ENCODE data around the gene EMILIN1. TPM values are rescaled to one million over a fixed set of nuclear protein-coding genes. Genes with fewer than 3 reads are reported as not detected.
A peak's percentile ranks its signal among the peaks of the same experiment; 100 is the strongest.

EMILIN1 gene
- total RNA-seq, 1 donor from 2014 or later = 1.6 TPM

DNA sequence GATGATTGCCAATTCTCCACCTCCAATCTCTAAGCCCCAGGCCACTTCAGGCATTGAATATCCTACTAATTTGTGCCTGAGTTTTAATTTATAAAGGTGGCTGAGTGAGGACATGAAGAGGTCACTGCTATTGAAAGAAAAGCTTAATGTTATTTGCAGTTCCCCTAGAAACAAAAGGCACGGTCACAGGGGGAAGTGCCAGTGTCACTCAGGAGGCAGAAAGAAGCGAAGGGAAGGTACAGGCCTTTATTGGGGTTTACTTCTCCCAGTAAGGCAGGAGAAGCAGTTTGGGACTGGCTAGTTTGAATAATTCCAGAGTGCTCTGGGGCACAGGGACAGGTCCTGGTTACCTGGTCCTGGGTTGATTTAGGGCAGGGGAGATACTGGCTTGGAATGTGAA is 43.5 kb downstream of the EMILIN1 start:
- Histone ChIP-seq H3K36me3 (ENCODE audit: control insufficient read depth, insufficient read depth, low read length) (no peaks in the 10 kb centered on the region), H3K27me3 (ENCODE audit: control insufficient read depth, insufficient read depth, low read length) (peaks cover 19% of the 10 kb centered on the region), H3K4me3 (ENCODE audit: low read depth, low read length) (no peak overlapping the region)
- TF ChIP-seq, protein P1, sequence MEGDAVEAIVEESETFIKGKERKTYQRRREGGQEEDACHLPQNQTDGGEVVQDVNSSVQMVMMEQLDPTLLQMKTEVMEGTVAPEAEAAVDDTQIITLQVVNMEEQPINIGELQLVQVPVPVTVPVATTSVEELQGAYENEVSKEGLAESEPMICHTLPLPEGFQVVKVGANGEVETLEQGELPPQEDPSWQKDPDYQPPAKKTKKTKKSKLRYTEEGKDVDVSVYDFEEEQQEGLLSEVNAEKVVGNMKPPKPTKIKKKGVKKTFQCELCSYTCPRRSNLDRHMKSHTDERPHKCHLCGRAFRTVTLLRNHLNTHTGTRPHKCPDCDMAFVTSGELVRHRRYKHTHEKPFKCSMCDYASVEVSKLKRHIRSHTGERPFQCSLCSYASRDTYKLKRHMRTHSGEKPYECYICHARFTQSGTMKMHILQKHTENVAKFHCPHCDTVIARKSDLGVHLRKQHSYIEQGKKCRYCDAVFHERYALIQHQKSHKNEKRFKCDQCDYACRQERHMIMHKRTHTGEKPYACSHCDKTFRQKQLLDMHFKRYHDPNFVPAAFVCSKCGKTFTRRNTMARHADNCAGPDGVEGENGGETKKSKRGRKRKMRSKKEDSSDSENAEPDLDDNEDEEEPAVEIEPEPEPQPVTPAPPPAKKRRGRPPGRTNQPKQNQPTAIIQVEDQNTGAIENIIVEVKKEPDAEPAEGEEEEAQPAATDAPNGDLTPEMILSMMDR (IDR thresholded peaks at IDR 0.05; ENCODE audit: insufficient read depth, low read length, severe bottlenecking) = no peak
- no peak for FAIRE-seq
- DNase-seq (ENCODE audit: low read depth) = no peak

DNA sequence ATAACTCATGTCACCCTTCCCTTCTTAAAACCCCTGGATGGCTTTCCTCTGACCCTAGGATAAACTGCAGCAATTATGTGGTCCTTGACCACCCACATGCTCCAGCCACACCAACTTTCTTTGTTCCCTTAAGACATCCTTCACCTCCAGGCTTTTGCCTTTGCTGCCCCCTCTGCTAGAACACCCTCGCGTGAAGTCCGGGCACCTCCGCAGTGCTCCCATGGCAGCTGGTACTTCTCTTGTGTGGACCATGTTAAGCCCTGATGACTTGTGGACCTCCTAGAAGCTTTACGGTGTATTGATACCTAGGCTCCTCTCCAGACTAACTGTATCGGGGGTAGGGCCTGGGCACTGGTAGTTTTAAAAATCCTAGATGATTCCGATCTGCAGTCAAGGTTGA is 44.4 kb downstream of the EMILIN1 start:
- Histone ChIP-seq H3K4me3 (ENCODE audit: low read depth, low read length) (no peak overlapping the region), H3K36me3 (ENCODE audit: control insufficient read depth, insufficient read depth, low read length) (no peaks in the 10 kb centered on the region), H3K27me3 (ENCODE audit: control insufficient read depth, insufficient read depth, low read length) (peaks cover 19% of the 10 kb centered on the region)
- TF ChIP-seq, protein P1 (IDR thresholded peaks at IDR 0.05; ENCODE audit: insufficient read depth, low read length, severe bottlenecking) = no peak
- DNase-seq (ENCODE audit: low read depth) = no peak
- FAIRE-seq = no peak

DNA sequence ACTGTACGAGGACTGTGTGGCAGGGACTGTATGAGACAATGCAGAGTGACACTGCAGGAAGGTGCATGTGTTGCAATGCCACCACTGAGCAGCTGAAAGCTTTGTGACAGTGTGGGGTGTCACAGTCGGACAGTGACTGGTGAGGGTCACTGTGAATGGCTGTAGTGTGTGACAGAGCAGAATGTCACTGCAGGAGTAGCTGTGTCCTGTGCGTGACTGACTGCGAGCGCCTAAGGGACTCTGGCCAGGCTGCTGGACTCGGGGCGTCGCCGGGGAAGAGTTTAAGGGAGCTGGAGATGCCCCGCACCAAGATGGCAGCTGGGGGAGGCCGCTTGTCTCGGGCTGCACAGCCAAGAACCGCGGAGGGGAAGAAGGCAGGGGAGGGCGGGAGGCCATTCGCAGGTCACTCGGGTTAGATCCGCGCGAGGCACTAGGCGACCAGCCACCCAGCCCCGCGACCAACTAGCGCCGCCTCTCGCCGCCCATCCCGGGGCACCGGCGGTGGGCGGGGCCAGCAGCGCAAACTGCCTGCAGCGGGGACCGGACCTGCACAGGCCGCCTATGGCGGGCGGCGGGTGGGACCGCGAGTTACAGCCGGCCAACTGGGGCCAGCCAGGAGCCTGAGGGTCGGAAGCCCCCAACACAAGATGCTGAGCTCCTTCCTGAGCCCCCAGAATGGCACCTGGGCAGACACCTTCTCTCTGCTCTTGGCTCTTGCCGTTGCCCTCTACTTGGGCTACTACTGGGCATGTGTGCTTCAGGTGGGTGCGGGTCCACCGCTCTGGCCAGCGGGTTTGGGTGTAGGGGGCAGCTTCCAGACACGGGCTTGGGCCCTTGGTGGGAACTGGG is 45.1 kb downstream of the EMILIN1 start, which contains the start of gene ABHD1:
Gene ABHD1 (plus strand): TSS at position 514 of the 849 bp plus-strand sequence. CDS start 134 bp downstream, at position 648.
- H3K36me3 ChIP-seq (ENCODE audit: control insufficient read depth, insufficient read depth, low read length) = no peaks in the 10 kb centered on the region
- H3K4me3 ChIP-seq (ENCODE audit: low read depth, low read length) = peak within 1 kb of the TSS; percentile 42
- no peak for DNase-seq (ENCODE audit: low read depth)
- FAIRE-seq = no peak
- TF ChIP-seq, protein P1 (IDR thresholded peaks at IDR 0.05; ENCODE audit: insufficient read depth, low read length, severe bottlenecking) = peak; percentile 6
- peaks cover 13% of the 10 kb centered on the region for H3K27me3 ChIP-seq (ENCODE audit: control insufficient read depth, insufficient read depth, low read length)

DNA sequence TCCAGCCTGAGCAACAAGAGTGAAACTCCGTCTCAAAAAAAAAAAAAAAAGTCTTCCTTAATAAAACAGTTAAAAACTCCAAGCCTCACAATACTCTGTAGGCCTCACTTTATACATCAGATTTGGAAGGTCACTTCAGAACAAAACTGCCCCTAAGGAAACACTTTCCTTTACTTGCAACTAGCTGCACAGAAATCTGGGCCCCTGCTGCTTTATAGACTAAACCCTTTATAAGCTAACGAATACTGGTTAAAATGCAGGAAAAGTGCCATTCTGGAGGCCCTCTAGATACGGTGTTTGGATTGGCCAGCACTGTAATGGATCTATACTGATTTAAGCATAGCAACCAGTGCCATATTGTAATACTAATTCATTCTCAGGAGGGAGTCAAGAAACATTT is 46.7 kb downstream of the EMILIN1 start:
- DNase-seq (ENCODE audit: low read depth) = no peak
- Histone ChIP-seq H3K4me3 (ENCODE audit: low read depth, low read length) (no peak overlapping the region), H3K27me3 (ENCODE audit: control insufficient read depth, insufficient read depth, low read length) (peaks cover 5% of the 10 kb centered on the region), H3K36me3 (ENCODE audit: control insufficient read depth, insufficient read depth, low read length) (peaks cover 1% of the 10 kb centered on the region)
- FAIRE-seq = no peak
- TF ChIP-seq, protein P1 (IDR thresholded peaks at IDR 0.05; ENCODE audit: insufficient read depth, low read length, severe bottlenecking) = no peak

DNA sequence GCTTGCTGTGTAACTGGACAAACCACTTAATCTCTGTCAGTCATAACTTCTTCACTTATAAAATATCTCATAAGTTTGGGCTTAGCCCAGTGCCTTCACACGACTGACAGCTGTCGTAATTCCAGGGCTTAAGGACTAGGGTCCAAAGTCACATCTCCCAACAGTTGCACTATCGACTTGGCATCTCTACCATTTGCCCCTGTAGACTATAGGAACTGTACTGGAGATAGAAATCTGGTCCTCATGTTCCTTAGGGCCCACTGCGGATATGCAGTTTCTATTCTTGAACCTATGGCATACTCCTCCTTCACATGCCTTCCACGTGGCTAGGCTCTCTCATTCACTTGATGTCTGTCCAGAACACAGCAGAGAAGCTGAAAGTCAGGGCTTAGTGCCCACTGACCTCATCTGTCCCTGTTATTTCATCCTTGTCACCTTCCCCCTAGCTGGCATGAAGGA is 47.9 kb downstream of the EMILIN1 start:
- FAIRE-seq = no peak
- Histone ChIP-seq H3K27me3 (ENCODE audit: control insufficient read depth, insufficient read depth, low read length) (peaks cover 5% of the 10 kb centered on the region), H3K4me3 (ENCODE audit: low read depth, low read length) (no peak overlapping the region), H3K36me3 (ENCODE audit: control insufficient read depth, insufficient read depth, low read length) (peaks cover 6% of the 10 kb centered on the region)
- DNase-seq (ENCODE audit: low read depth) = no peak
- TF ChIP-seq, protein P1 (IDR thresholded peaks at IDR 0.05; ENCODE audit: insufficient read depth, low read length, severe bottlenecking) = no peak
